GM21367 (cell line): ENCODE data around the gene LILRB3.

Experiments used
- ATAC-seq: cut with Tn5 transposase; IDR thresholded peaks from one replicate; pipeline ENCODE4 v1.9.1; 2021; ENCODE audit not compliant: unreplicated experiment

Gene LILRB3

GRCh38 chr19:54169149-54169740 is 53.6 kb downstream of the LILRB3 start:
- ATAC-seq, result no peak

DNA sequence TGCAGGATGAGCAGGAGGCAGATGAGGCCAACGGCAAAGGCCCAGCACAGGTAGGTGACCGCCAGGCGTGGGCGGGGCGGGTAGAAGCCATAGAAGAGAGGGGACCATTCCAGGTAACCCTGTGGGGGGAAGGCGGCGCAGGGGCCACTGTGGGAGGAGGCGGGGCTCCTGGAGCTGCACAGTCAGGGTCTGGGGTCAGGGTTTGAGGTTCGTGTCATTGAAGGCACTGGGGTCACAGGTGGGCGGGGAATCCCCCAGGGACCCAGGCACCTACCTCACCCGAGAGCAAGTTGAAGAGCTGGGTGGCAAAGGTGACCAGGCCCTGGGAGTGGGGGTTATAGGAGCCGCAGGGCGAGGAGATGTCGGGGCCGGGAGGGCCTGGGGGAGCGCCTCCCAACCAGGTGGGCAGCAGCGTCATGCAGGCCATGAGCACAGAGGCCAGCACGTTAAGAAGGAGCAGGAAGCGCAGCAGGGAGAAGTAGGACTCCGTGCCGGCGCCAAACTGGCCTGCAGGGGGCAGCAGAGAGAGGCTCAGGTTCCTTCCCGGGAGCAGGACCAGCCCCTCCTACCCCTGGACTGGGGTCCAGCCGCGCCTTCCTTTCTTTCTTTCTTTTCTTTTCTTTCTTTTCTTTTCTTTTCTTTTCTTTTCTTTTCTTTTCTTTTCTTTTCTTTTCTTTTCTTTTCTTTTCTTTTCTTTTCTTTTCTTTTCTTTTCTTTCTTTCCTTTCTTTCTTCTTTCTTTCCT is 54.5 kb downstream of the LILRB3 start:
- ATAC-seq, result no peak
